GM21390 (cell line): ENCODE results near the gene PTPRJ.

ENCODE experiments used
- ATAC-seq: cut with Tn5 transposase; IDR thresholded peaks from one replicate; pipeline ENCODE4 v1.9.1; 2021; ENCODE audit not compliant: unreplicated experiment

PTPRJ gene

GRCh38 chr11:48034926-48035871, 54.8 kb downstream of the PTPRJ start:
- ATAC-seq = no peak

GRCh38 chr11:48036011-48036410, 55.7 kb downstream of the PTPRJ start:
- ATAC-seq = no peak

GRCh38 chr11:48036466-48036865, 56.1 kb downstream of the PTPRJ start:
- ATAC-seq = no peak

- ATAC-seq = no peak
Measured at GRCh38 chr11:48037709-48038468, 57.5 kb downstream of the PTPRJ start.

GRCh38 chr11:48040830-48041444, 60.6 kb downstream of the PTPRJ start:
- ATAC-seq = no peak

GRCh38 chr11:48041877-48042695, 61.7 kb downstream of the PTPRJ start:
- no peak for ATAC-seq

- peak; percentile 62 for ATAC-seq
Measured at GRCh38 chr11:48043111-48043990, 63.0 kb downstream of the PTPRJ start.

- peak; percentile 23 for ATAC-seq
Measured at GRCh38 chr11:48043991-48044512, 63.7 kb downstream of the PTPRJ start.

GRCh38 chr11:48044577-48044976, 64.2 kb downstream of the PTPRJ start:
- no peak for ATAC-seq

- no peak for ATAC-seq
Measured at GRCh38 chr11:48045536-48045935, 65.2 kb downstream of the PTPRJ start.

GRCh38 chr11:48047616-48048015, 67.3 kb downstream of the PTPRJ start:
- no peak for ATAC-seq

GRCh38 chr11:48049036-48049435, 68.7 kb downstream of the PTPRJ start:
- ATAC-seq = no peak

GRCh38 chr11:48050304-48050703, 69.9 kb downstream of the PTPRJ start:
- ATAC-seq = no peak

GRCh38 chr11:48051217-48051830, 71.0 kb downstream of the PTPRJ start:
- ATAC-seq = no peak

- ATAC-seq = no peak
Measured at GRCh38 chr11:48052183-48053044, 72.1 kb downstream of the PTPRJ start.

- ATAC-seq = no peak
Measured at GRCh38 chr11:48054994-48055291, 74.6 kb downstream of the PTPRJ start.

GRCh38 chr11:48055292-48056132, 75.2 kb downstream of the PTPRJ start:
- no peak for ATAC-seq
